Measurements from ENCODE around the gene BTAF1. TPM values are rescaled to one million over a fixed set of nuclear protein-coding genes. Genes with fewer than 3 reads are reported as not detected.
A peak's percentile ranks its signal among the peaks of the same experiment; 100 is the strongest.

The BTAF1 gene
- total RNA-seq, 1 experiment from 2014 or later = 45.2 TPM

DNA sequence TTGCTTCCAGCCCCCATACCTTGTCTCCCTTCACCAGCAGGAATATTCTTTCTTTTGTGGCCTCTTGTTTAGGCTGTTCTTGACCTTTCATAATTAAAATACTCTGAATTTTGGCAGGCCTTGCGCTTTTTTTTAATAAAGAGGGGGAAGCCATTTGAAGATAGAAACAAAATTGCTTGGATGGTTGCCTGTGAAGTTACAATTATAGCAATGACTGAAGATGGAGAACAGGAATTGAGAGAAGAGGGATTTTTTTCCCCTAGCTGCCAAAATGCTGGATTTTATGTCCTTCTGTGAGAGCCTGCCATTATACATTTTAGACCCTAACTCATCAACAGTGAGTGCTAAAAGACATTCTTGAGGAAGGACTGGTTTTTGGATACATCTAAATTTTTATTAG lies 39.0 kb upstream of the BTAF1 start:
- Histone ChIP-seq H3K14ac (ENCODE audit: insufficient read depth, low read length) (no peak overlapping the region), H3K9ac (ENCODE audit: extremely low read depth, insufficient read length, low read length) (no peak overlapping the region), H2AK5ac (ENCODE audit: insufficient read length, low read length) (no peak overlapping the region), H3K18ac (ENCODE audit: insufficient read length, low read depth, low read length) (no peak overlapping the region), H4K20me1 (ENCODE audit: control insufficient read depth, insufficient read depth, insufficient read length) (no peaks in the 10 kb centered on the region), H3K4me2 (ENCODE audit: insufficient read depth, insufficient read length, low read length) (peak overlapping the region; percentile 35), H4K91ac (ENCODE audit: insufficient read length, low read depth, low read length) (no peak overlapping the region), H3K4ac (ENCODE audit: low read depth, low read length) (no peak overlapping the region), H2BK5ac (ENCODE audit: insufficient read length, low read length) (no peak overlapping the region), H3K56ac (ENCODE audit: insufficient read length, low read depth, low read length) (no peak overlapping the region), H3K23me2 (ENCODE audit: insufficient read length, low read depth, low read length, poor library complexity, severe bottlenecking) (no peaks in the 10 kb centered on the region), H3K27ac (ENCODE audit: insufficient read length, low read depth, low read length) (peak overlapping the region; percentile 55), H3T11ph (ENCODE audit: low read length) (no peak overlapping the region), H3K79me2 (ENCODE audit: insufficient read depth, low read length) (no peaks in the 10 kb centered on the region), H3K4me1 (ENCODE audit: insufficient read depth, low read length) (peaks cover 20% of the 10 kb centered on the region), H2BK120ac (ENCODE audit: low read depth, low read length, poor library complexity, severe bottlenecking) (no peak overlapping the region), H3K79me1 (ENCODE audit: insufficient read depth, low read depth, low read length, poor library complexity, severe bottlenecking) (no peaks in the 10 kb centered on the region), H3K9me3 (ENCODE audit: control insufficient read depth, low read depth, low read length) (no peaks in the 10 kb centered on the region), H2AFZ (ENCODE audit: low read length) (no peak overlapping the region), H2BK20ac (ENCODE audit: low read depth, low read length, poor library complexity, severe bottlenecking) (no peak overlapping the region), H4K5ac (ENCODE audit: insufficient read length, low read depth, low read length) (no peak overlapping the region), H3K23ac (ENCODE audit: insufficient read length, low read depth, low read length) (no peak overlapping the region), H4K8ac (replicated peaks; ENCODE audit: insufficient read length, low read depth, low read length) (no peak overlapping the region), H3K27me3 (ENCODE audit: insufficient read depth, low read length) (no peaks in the 10 kb centered on the region), H2BK12ac (ENCODE audit: insufficient read length, low read depth, low read length) (peak overlapping the region; percentile 50), H2BK15ac (ENCODE audit: low read depth, low read length) (no peak overlapping the region)
- Mint-ChIP-seq H3K9me3 (peaks cover 2 to 3% of the 10 kb centered on the region in 2 experiments; a peak in 4 of 5 replicates), H3K36me3 (ENCODE audit: insufficient read depth in 1 of 3, low read depth in 3 of 3) (peaks cover 4 to 18% (median 6%) of the 10 kb centered on the region in 3 experiments; a peak in 6 of 7 replicates), H3K27ac (peak overlapping the region; percentile 94 to 98 (median 97)), H3K4me1 (peaks cover 65 to 70% of the 10 kb centered on the region in 2 experiments), H3K4me3 (peak overlapping the region in 1 of 2 experiments; percentile 70; a peak in 1 of 5 replicates), H3K27me3 (ENCODE audit: low read depth) (no peaks in the 10 kb centered on the region)
- DNase-seq = no peak
- WGBS (ENCODE audit: extremely low coverage, insufficient read length, low lambda C conversion rate) = no CpG with 5 or more reads among the region's 1 CpG
- TF ChIP-seq, protein P1, sequence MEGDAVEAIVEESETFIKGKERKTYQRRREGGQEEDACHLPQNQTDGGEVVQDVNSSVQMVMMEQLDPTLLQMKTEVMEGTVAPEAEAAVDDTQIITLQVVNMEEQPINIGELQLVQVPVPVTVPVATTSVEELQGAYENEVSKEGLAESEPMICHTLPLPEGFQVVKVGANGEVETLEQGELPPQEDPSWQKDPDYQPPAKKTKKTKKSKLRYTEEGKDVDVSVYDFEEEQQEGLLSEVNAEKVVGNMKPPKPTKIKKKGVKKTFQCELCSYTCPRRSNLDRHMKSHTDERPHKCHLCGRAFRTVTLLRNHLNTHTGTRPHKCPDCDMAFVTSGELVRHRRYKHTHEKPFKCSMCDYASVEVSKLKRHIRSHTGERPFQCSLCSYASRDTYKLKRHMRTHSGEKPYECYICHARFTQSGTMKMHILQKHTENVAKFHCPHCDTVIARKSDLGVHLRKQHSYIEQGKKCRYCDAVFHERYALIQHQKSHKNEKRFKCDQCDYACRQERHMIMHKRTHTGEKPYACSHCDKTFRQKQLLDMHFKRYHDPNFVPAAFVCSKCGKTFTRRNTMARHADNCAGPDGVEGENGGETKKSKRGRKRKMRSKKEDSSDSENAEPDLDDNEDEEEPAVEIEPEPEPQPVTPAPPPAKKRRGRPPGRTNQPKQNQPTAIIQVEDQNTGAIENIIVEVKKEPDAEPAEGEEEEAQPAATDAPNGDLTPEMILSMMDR (conservative IDR thresholded peaks at IDR 0.05) = no peak
